Measurements from ENCODE around the gene GRIK5.
"Not testable (repeated sequence)": the region's sequence is repeated elsewhere in the genome, so short reads cannot be mapped to it uniquely, and the experiment has no call there.

The GRIK5 gene

GRCh38 chr19:42038666-42039065 is 31.3 kb downstream of the GRIK5 start:
- DNase-seq (ENCODE audit: low read depth), result no peak
- TF ChIP-seq, protein P1, sequence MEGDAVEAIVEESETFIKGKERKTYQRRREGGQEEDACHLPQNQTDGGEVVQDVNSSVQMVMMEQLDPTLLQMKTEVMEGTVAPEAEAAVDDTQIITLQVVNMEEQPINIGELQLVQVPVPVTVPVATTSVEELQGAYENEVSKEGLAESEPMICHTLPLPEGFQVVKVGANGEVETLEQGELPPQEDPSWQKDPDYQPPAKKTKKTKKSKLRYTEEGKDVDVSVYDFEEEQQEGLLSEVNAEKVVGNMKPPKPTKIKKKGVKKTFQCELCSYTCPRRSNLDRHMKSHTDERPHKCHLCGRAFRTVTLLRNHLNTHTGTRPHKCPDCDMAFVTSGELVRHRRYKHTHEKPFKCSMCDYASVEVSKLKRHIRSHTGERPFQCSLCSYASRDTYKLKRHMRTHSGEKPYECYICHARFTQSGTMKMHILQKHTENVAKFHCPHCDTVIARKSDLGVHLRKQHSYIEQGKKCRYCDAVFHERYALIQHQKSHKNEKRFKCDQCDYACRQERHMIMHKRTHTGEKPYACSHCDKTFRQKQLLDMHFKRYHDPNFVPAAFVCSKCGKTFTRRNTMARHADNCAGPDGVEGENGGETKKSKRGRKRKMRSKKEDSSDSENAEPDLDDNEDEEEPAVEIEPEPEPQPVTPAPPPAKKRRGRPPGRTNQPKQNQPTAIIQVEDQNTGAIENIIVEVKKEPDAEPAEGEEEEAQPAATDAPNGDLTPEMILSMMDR (IDR thresholded peaks at IDR 0.05; ENCODE audit: low read depth, low read length, missing control alignments), result no peak
- no peak overlapping the region for H3K4me3 ChIP-seq (ENCODE audit: low read depth, low read length)

DNA sequence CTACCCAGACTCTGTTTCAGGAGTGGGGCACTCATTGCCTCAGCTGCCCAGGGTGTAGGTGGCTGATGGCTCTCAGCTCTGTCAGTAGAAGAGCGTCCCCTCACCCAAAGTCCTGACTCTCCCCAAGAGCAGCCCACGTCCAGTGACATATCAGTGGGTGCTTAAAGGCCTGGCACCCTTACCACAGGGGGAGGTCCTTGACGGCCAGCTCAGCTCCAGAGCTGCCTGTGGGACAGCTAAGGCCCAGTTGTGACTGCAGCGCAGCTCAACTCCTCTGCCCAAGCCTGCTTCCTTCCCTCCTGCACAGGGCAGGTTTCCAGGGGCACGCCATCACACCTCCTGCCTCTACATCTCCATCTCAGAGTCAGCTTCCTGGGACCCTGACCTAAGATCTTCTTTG is 32.4 kb downstream of the GRIK5 start:
- no peak overlapping the region for H3K4me3 ChIP-seq (ENCODE audit: low read depth, low read length)
- TF ChIP-seq, protein P1 (IDR thresholded peaks at IDR 0.05; ENCODE audit: low read depth, low read length, missing control alignments), result no peak
- DNase-seq (ENCODE audit: low read depth), result no peak

- peak; percentile 41 for DNase-seq (ENCODE audit: low read depth)
- TF ChIP-seq, protein P1 (IDR thresholded peaks at IDR 0.05; ENCODE audit: low read depth, low read length, missing control alignments), result peak; percentile 87
- H3K4me3 ChIP-seq (ENCODE audit: low read depth, low read length), result not testable (repeated sequence)
These were observed 35.2 kb downstream of the GRIK5 start for GRCh38 chr19:42034640-42035391.

GRCh38 chr19:42033413-42033812 is 36.6 kb downstream of the GRIK5 start:
- TF ChIP-seq, protein P1 (IDR thresholded peaks at IDR 0.05; ENCODE audit: low read depth, low read length, missing control alignments), result no peak
- no peak for DNase-seq (ENCODE audit: low read depth)
- H3K4me3 ChIP-seq (ENCODE audit: low read depth, low read length), result no peak overlapping the region

DNA sequence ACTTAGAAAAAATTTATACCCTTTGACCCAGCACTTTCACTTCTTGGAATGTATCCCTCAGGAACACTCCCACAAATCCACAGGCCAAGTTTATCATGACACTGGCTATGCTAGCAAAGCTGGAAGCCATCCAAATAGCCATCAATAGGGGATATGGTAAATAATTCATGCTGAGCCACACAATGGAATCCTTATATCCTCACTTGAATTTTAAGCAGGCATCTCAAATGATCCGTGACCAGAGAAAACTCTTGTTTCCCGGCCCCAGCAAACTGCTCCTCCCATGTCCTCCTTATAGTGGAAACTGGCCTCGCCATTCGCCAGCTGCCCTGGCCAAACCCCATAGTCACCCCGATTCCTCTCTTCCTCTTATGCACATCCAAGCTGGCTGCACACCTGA is 37.6 kb downstream of the GRIK5 start:
- TF ChIP-seq, protein P1 (IDR thresholded peaks at IDR 0.05; ENCODE audit: low read depth, low read length, missing control alignments), result no peak
- no peak for DNase-seq (ENCODE audit: low read depth)
- no peak overlapping the region for H3K4me3 ChIP-seq (ENCODE audit: low read depth, low read length)

- DNase-seq (ENCODE audit: low read depth), result no peak
- H3K4me3 ChIP-seq (ENCODE audit: low read depth, low read length), result no peak overlapping the region
- TF ChIP-seq, protein P1 (IDR thresholded peaks at IDR 0.05; ENCODE audit: low read depth, low read length, missing control alignments), result no peak
These were observed 39.2 kb downstream of the GRIK5 start for GRCh38 chr19:42030645-42031440.

Measured in GM12864 (cell line).